RPMI8226 (cell line): Measurements from ENCODE around the gene N4BP2.
"Not testable (repeated sequence)": the region's sequence is repeated elsewhere in the genome, so short reads cannot be mapped to it uniquely, and the experiment has no call there.

ENCODE experiments used
- DNase-seq: peaks from one replicate; pipeline ENCODE4 v3.0.0-alpha.2; 2015

Gene N4BP2

DNA sequence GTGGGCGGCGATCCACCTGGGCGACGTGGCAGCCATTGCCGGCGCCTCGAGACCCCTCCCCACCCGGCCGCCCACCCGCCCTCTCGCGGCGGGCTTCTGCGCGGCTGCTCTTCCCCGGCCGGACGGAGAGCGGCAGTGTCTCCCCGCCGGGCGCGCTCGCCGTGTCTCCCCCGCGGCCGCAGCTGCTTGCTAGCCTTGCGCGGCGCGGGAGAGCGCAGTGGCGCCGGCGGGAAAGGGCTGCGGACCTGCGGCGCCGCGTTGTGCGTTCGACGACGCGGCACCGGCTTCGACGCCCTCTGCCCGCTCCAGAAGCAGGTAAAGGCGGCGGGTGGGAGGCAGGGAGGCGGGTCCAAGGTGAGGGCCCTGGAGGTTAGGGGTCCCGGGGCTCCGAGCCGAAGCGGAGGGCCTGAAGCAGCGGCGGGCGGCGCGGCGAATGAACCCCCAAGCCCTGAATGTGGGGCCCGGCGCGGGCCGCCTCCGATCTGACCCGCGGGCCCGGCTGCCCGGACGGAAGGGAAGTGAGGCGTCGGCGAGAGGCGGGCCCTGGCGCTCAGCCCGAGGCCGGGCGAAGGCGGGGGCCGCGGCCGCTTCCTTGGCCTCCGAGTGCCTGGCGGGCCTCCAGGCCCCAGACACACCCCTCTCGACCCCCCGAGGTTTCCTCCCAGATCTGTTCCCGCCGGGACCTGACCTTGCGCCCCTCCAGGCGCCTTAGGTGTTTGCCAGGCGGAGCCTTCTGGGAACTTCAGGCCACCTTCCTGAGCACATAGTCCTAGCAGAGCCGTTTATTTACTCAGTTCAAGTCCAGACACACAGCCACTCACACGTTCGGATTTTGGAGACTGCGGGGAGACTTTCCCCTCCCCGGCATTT, at the start of gene N4BP2:
Gene N4BP2 (plus strand): TSS at position 135 of the 870 bp plus-strand sequence. CDS start 40,491 bp downstream, outside the sequence.
- peak; percentile 83 for DNase-seq

DNA sequence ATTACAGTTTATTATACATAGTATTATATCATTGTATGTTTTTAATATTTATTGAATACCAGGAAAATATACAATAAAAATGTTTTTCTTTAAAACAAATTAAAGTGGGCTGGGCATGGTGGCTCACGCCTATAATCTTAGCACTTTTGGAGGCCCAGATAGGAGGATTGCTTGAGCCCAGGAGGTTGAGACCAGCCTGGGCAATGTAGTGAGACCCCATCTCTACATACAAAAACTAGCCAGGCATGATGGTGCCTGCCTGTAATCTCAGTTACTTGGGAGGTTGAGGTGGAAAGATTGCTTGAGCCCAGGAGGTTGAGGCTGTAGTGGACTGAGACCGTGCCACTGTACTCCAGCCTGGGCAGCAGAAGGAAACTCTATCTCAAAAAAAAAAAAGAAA, 40.6 kb upstream of the N4BP2 start:
- no peak for DNase-seq

DNA sequence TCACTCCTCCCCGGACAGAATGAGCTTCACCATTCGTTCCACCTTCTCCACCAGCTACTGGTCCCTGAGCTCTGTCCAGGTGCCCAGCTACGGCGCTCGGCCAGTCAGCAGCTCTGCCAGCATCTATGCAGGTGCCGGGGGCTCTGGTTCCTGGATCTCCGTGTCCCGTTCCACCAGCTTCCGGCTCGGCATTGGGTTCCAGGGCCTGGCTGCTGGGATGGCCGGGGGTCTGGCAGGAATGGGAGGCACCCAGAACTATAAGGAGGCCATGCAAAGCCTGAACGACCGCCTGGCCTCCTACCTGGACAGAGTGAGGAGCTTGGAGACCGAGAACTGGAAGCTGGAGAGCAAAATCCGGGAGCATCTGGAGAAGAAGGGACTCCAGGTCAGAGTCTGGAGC, 36.4 kb upstream of the N4BP2 start:
- no peak for DNase-seq

DNA sequence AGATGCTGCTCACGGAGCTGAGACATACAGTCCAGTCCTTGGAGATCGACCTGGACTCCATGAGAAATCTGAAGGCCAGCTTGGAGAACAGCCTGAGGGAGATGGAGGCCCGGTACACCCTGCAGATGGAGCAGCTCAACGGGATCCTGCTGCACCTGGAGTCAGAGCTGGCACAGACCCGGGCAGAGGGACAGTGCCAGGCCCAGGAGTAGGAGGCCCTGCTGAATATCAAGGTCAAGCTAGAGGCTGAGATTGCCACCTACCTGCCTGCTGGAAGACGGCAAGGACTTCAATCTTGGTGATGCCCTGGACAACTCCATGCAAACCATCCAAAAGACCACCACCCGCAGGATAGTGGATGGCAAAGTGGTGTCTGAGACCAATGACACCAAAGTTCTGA, 35.5 kb upstream of the N4BP2 start:
- DNase-seq, result not testable (repeated sequence)

DNA sequence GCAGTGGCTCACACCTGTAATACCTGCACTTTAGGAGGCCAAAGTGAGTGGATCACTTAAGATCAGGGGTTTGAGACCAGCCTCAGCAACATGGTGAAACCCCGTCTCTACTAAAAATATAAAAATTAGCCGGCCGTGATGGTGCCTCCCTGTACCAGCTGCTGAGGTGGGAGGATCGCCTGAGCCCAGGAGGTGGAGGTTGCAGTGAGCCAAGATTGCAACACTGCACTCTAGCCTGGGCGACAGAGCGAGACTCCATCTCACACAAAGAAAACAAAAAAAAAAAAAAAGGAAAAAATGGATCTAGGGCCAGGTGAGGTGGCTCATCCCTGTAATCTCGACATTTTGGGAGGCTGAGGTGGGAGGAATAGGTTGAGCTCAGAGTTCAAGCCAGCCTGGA, 32.6 kb upstream of the N4BP2 start:
- DNase-seq, result not testable (repeated sequence)

DNA sequence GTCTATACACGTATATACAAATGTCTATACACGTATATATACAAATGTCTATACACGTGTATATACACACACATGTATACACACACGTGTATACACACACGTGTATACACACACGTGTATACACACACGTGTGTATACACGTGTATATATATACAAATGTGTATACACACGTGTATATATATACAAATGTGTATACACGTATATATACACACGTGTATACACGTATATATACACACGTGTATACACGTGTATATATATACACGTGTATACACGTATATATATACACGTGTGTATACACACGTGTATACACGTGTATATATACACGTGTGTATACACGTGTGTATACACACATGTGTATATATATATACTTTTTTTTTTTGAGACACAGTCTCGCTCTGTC, 23.9 kb upstream of the N4BP2 start:
- no peak for DNase-seq

DNA sequence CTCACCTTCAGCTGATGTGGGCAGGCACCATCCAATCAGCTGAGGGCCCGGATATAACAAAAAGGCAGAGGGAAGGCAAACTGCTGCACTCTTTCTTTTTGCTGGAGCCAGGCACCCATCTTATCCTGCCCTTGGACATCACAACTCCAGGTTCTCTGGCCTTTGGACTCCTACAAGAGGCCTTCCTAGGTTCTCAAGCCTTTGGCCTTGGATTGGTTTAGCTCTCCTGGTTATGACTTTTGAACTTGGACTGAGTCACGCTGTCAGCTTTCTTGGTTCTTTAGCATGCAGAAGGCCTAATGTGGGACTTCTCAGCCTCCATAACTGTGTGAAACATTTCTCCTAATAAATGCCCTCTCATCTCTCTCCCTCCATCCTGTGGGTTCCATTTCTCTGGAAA, 23.0 kb upstream of the N4BP2 start:
- no peak for DNase-seq

DNA sequence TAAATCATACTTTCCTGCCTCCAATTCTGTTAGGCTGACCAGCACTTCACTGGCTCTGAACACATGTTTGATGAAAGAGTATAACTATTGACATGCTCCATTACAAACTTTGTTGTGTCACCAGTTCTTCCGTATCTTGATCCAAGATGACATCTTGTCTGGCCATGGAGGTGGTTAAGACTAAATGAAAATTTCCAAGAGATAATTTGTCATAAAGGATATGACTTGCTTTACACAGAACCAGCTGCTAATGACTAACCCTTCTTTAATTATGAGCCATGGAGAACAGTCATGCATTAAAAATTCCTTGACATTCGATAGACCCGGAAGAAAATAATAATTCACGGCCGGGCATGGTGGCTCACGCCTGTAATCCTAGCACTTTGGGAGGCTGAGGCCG, 17.7 kb upstream of the N4BP2 start:
- DNase-seq, result no peak

DNA sequence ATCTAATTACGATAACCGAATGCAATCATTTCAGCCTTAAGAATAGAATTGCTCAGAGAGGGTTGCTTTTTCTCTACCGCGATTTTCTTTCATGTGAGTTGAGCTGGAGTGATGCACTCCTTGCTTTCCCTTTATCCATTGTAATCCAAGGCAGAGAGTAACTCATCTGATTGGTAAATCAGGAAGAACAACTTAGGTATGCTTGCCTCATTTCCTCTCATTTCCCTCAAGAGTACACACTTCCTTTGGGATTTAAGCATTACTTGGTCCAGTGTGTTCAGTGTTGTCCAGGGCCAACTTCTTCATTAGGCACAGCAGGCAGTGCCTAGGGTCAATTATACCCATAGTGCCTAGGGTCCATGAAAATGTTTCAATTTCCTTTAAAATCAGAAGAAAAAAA, 15.7 kb upstream of the N4BP2 start:
- DNase-seq, result no peak

DNA sequence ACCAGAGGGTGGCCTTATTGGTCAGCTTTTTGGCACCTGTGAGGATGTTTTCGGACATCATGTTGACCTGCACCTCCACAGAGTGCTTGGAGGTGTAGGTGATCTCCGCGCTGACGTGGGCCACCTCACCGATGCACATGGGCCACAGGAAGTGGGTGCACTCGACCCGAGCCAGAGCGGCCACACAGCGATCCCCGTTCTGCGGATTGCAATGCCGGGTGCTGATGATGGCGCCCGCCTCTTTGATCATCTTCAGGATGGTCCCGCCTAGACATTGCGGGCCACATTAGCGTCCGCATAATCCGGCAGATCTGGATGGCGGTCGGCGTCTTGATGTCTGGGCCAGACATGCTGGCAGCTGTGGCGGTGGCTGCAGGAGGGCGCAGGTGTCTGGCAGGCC, 12.9 kb upstream of the N4BP2 start:
- no peak for DNase-seq

DNA sequence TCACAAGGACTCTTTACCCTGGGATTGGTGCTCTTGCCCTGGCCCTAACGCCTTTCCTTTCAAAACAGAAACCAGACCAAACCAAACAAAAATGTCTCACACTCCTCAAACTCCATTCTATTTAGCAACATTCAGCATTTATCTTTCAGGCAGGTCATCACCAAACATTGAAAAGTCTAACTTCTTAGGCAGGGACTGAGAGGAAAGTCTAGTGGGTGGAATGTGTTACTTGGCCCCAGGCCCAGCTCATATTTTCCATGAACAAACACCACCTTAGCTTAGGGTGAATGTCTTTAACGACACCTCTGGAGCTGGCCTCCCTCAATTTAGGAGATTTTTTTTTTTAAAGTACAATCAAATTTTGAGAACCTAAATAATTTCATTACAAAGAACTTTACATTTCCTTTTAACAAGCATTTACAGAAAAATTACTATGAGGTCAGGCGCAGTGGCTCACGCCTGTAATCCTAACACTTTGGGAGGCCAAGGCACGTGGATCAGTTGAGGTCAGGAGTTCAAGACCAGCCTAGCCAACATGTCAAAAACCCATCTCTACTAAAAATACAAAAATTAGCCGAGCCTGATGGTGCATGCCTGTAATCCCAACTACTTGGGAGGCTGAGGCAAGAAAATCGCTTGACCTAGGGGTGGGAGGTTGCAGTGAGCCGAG, 10.2 kb upstream of the N4BP2 start:
- DNase-seq, result peak; percentile 25

DNA sequence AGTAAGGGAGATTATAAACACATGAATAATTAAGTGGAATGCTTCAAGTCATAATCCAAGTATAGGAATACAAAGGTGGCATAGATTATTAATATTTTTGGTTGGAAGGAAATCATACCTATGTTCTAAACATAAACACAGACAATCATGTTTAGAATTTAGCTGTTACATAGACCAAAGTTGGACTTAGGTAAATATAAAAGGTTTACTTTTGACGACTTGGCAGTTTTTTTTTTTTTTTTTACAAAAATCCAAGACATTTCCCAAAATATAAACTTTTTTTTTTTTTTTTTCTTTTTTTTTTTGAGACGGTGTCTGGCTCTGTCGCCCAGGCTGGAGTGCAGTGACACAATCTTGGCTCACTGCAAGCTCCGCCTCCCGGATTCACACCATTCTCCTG, 3.5 kb upstream of the N4BP2 start:
- DNase-seq, result no peak

DNA sequence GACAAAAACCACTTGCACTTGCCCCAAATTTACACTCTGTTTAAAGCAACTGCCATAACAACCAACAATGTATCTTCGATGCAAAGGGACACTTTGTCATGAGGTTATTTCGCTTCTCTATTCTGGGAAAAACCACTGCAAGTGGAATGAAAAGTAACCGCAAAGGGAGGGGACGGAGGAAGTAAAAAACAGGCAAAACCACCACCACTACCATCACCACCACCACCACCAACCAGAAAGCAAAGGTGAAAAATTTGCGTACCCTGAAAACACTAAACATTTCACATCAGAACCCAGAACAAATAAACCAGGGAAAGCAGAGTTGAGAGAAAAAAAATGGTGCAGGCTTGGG, 1.2 kb upstream of the N4BP2 start:
- DNase-seq, result peak; percentile 44

DNA sequence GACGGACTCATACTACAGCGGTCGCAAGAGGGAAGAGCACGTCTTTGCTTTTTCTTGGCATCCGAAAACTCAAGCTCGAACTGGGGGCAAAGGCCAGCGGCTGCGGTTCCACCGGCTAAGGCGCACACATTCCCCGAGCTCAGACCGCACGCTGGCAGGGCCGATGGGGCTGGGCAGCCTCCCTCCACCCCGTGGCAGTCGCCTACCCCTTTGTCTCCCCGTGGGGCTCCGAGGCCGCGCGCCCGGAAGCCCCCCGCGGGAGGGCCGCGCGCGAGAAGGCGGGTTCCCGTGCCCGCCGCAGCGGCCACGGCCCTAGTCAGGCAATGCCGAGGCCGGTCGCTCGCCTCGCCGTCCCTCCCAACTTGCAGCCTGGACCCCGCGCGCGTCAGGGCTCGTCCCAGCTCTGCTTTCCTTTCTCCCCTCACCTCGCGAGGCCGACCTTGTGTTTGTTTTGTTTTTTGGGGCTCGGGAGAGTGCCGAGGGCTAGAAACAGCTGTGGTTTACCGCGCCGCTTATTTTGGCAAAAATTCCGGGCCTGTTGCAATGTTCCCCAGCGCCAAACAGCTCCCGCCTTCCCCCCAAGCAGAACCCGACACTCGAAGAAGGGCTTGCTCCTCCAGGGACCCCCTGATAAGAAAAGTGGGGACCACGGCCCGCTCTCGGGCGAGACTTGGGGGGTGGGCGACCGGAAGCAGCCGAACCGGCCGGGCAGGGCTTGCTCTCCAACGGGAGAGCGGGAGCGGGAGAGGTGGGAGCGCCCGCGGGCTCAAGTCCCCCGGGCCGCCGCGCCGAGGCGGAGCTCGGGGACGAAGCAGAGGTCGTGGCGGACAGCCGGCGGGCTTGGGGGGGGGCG, 561 bp upstream of the N4BP2 start:
- DNase-seq, result peak; percentile 71

DNA sequence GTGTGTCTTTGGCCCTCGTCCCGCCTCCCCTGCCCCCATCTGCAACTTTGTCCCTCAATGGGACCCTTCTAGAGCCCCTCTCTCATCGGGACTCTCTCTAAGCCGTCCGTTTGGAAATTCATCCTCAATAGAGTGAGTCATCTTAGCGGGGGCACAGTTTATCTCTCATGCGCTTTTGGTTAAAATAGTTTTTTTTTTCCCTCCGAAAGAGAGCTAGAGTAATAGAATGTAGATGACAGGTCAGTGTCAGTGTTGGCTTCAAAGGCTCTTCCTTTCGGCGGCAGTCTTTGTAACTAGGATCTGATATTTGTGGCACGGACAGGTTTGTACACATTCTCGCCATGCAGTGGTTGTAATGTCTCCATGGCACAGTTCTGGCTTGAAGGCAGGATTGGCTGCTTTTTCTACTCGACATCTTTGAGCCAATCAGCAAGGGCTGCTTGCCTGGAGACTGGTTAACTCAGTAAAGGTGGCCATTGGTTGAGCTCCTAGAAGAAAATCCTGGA, 989 bp downstream of the N4BP2 start:
- peak; percentile 77 for DNase-seq

DNA sequence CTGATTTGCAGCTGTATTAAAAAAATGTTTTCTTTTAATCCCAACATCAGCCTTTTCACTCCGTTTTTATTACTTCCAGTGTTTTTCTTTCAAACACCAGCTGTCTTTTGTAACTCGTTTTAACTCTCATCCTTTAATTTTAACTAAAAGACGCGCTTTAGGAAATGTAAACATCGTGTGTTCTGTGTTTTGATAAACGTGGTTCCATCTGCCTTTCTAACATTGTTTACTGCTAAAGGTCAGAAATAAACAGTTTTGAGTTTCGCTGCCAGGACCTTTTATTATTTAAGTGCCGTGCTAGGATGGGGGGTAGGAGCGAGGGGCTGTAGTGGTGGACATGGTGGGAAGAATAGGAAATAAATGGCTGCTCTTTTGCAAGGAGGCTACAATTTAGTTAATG, 1.5 kb downstream of the N4BP2 start:
- no peak for DNase-seq

DNA sequence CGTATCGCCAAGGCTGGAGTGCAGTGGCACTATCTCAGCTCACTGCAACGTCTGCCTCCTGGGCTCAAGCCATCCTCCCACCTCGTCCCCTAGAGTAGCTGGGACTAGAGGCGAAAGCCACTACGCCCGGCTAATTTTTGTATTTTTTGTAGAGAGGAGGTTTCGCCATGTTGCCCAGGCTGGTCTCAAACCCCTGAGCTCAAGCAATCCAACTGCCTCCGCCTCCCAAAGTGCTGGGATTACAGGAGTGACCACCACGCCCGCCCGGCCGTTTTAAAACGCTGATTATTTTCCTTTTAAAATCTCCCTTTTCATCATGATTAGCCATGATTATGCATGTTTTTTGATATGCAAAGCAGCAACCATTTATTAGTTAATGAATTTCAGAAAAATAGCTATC, 2.2 kb downstream of the N4BP2 start:
- DNase-seq, result no peak

DNA sequence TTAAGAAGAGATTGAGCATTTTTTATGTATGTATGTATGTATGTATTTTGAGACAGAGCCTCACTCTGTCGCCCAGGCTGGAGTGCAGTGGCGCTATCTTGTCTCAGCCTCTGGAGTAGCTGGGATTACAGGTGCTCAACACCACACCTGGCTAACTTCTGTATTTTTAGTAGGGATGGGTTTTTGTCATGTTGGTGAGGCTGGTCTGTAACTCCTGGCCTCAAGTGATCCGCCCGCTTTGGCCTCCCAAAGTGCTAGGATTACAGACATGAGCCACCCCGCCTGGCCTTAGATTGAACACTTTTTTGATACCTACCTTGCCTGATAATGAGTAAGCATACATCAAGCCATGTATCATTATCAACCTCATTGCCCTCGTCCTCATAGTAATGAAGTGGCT, 2.7 kb downstream of the N4BP2 start:
- no peak for DNase-seq

DNA sequence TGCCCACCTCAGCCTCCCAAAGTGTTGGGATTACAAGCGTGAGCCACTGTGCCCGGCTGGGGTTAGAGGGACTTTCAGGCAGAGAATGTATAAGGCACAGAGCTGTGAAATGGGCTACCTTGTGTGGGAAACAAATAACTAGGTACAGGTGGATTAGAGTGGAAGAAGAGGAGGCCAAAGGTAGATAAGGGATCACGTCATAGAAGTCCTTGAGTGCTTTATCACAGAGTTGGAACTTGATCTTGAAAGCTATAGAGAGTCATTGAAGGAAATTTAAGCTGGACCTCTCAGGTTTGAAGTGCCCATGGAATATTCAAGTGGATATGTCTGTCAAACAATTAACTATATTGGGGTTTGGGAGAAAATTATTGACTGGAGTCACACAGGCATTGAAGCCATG, 8.4 kb downstream of the N4BP2 start:
- no peak for DNase-seq

DNA sequence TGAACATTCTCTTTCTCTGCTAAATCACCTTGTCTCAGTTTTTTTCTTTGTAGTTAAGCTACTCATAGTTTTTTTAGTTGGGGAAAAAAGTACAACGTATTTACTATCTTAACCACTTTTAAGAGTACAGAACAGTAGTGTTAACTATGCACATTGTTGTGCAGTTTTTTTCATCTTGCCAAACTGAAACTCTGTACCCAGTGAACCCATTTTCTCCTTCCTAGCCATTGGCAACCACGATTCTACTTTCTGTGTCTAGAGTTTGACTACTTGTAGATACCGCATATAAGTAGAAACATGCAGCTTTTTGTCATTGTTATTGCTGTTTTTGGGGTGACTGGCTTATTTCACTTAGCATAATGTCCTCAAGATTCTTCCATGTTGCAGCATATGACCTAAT, 10.0 kb downstream of the N4BP2 start:
- DNase-seq, result no peak

DNA sequence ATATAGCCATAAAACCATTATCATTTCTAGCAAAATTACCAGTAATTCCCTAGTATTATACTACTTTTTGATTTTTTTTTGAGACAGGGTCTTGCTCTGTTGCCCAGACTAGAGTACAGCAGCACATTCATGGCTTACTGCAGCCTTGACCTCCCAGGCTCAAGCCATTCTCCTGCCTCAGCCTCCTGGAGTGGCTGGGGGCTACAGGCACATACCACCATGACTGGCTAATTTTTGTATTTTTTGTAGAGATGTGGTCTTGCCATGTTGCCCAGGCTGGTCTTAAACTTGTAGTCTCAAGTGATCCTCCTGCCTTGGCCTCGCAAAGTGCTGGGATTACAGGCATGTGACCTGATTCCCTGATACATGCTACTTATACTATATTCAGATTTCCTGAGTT, 13.7 kb downstream of the N4BP2 start:
- no peak for DNase-seq

DNA sequence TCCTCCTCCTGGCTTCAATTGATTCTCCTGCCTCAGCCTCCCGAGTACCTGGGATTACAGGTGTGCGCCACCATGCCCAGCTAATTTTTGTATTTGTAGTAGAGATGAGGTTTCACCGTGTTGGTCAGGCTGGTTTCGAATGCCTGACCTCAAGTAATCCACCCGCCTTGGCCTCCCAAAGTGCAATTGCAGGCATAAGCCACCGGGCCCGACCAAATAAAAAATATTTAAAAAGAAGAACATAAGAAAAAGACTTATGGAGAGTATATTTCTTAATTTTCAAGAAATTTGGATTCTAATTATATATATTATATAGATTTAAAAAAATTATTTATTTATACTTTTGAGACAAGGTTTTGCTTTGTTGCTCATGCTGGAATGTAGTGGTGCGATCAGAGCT, 29.8 kb downstream of the N4BP2 start:
- DNase-seq, result no peak

DNA sequence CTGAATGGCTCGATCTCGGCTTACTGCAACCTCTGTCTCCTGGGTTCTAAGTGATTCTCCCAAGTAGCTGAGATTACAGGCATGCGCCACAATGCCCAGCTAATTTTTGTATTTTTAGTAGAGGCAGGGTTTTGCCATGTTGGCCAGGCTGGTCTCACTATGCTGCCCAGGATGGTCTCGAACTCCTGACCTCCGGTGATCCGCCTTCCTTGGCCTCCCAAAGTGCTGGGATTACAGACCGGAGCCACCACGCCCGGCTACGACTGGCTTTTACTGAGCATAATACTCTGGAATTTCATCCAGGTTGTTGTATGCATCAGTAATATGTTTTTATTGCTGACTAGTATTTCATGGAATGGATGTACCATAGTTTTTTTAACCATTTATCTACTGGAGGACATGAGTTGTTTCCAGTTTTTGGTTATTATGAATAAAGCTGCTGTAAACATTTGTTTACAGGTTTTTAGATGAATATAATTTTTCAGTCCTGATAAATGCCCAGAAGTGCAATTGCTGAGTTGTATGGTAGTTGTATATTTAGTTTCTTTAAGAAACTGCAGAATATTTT, 31.2 kb downstream of the N4BP2 start:
- no peak for DNase-seq
